22Rv1 (cell line): ENCODE data around the gene MEF2A.

Experiments
- CTCF ChIP-seq: fragments of 450-650 bp; IDR thresholded peaks from 2 replicates; pipeline ENCODE4 v1.5.1; 2017; ENCODE audit warnings: mild to moderate bottlenecking
- ZFX ChIP-seq: fragments of 450-650 bp; IDR thresholded peaks from 2 replicates; pipeline ENCODE4 v1.6.1; 2017; ENCODE audit warnings: antibody characterized with exemption, borderline replicate concordance

- no peak for TF ChIP-seq CTCF
- no peak for TF ChIP-seq ZFX
Measured at GRCh38 chr15:99565299-99566156, at the start of gene MEF2A.
